HFF-Myc (cell line): ENCODE results near the gene TLR10.
"Not testable (repeated sequence)": the region's sequence is repeated elsewhere in the genome, so short reads cannot be mapped to it uniquely, and the experiment has no call there.

Source experiments
- DNase-seq: peaks from one replicate; pipeline ENCODE4 v3.0.0-alpha.2; 2011; ENCODE audit warnings: low read depth; ENCODE audit errors: extremely low read depth
- H3K4me3 ChIP-seq: replicated peaks from 2 replicates; pipeline ENCODE4 v1.5.1; 2011; ENCODE audit warnings: low read depth, mild to moderate bottlenecking, control low read depth, low read length
- CTCF ChIP-seq: IDR thresholded peaks from 2 replicates; pipeline ENCODE4 v1.5.1; 2012; ENCODE audit warnings: mild to moderate bottlenecking, low read depth, low read length, control low read depth; ENCODE audit errors: missing control alignments

Gene TLR10

DNA sequence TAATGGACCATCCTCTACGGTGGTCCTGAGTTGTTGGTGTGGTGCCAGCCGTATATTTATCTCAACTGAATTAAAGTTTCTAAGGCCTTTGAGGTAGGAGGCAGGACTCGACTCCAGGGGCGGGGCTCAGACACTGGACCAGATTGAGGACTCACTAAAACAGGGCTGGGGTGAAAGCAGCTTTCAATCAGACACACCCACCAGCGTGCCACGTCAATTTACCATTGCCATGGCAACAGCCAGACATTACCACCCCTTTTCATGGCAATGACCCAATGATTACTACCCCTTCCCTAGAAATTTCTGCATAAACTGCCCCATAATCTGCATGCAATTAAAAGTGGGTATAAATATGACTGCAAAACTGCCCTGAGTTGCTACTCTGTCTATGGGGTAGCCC is 28.5 kb upstream of the TLR10 start:
- H3K4me3 ChIP-seq: no peak overlapping the region
- TF ChIP-seq CTCF: no peak
- no peak for DNase-seq

DNA sequence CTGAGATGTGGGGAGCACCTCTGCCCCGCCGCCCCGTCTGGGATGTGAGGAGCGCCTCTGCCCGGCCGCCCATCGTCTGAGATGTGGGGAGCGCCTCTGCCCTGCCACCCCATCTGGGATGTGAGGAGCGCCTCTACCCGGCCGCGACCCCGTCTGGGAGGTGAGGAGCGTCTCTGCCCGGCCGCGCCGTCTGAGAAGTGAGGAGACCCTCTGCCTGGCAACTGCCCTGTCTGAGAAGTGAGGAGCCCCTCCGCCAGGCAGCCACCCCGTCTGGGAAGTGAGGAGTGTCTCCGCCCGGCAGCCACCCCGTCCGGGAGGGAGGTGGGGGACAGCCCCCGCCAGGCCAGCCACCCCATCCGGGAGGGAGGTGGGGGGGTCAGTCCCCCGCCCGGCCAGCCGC is 24.7 kb upstream of the TLR10 start:
- not testable (repeated sequence) for DNase-seq

DNA sequence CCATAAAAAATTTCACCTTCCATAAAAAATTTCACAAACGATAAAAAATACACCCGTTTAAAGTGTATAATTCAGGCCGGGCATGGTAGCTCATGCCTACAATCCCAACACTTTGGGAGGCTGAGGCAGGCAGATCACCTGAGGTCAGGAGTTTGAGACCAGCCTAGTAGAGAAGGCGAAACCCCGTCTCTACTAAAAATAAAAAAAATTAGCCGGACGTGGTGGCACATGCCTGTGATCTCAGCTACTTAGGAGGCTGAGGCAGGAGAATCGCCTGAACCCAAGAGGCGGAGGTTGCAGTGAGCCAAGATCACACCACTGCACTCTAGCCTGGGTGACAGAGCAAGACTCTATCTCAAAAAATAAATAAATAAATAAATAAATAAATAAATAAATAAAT is 23.5 kb upstream of the TLR10 start:
- H3K4me3 ChIP-seq, DNase-seq: not testable (repeated sequence)

More for the DNA sequence above, 24.7 kb upstream of the TLR10 start:
- H3K4me3 ChIP-seq: not testable (repeated sequence)

GRCh38 chr4:38805530-38806145 is 22.8 kb upstream of the TLR10 start:
- H3K4me3 ChIP-seq: no peak overlapping the region
- DNase-seq: no peak
- TF ChIP-seq CTCF: no peak

DNA sequence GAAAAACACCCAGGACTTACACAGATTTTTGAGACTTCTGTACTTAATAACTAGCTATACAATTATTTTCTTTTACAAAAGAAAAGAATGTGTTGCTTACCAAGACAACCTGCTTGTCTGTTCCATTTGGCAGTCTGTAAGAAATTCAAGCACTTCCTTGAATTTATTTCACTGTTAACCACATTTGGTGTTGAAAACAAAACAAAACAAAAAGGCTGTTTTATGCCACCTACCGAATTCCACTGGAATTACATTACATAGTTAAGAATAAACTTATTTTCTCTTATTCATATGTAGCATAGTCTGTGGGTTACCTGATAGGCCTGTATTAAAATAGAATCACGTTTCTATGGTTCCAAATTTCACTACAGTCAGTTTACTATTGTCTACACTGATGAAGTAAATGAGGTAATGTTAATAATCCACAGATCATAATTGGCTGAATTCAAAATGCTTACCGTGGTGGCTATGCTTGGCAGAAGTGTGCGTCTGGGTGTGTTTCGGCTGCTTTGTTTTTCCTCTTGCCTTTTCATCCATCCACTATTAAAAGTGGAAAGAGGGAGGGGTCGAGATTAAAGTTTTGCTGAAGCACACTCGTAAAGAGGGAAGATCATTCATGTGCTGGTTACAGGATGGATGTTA is 22.0 kb upstream of the TLR10 start, which contains the start of gene TLR1:
TLR1 (minus strand) TSS at position 138 of the 642 bp plus-strand sequence. CDS start 5,960 bp downstream, outside the sequence.
- TF ChIP-seq CTCF: peak; percentile 32
- DNase-seq: peak; percentile 46
- H3K4me3 ChIP-seq: no peak within 1 kb of the TSS

DNA sequence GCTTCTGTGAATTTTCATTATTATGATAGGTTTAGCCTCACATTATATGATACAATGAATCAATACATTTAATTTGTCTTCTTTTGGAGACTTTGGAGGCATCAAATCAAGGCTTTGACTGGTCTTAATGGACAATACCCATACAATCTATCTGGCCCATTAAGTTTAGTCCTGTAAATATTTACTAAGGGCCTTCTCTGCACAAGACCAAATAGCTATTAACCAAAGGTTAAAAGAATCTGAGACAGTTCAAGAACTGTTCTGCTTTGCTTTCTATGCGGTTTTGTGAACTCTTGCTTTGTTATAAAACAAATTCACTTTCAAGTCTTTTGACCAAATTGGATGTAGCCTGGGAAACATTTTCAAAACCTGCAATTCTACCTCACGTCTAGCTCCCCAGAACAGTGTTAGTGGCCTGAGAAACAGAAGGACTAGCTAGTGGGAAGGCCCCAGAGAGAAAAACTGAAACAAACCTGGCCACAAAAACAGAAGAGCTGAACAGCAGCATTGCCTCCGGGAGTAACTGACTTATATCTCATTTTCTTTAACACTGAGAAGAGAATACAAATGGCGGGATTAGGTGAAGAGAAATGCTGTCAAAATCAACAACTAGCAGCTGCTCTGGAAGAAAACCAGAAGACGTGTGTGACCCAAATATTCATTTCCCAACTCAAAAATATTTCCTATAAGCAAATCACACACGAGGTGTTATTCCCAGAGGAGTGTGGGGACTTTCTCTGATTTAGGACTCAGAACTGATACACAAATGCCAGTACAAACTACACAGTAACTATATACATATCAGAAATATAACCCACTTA is 21.3 kb upstream of the TLR10 start:
- no peak for TF ChIP-seq CTCF
- no peak for DNase-seq
- H3K4me3 ChIP-seq: no peak overlapping the region

GRCh38 chr4:38802561-38803355 is 20.0 kb upstream of the TLR10 start:
- TF ChIP-seq CTCF: no peak
- no peak overlapping the region for H3K4me3 ChIP-seq
- no peak for DNase-seq
